IPS-20b (cell line): ENCODE results near the gene ACTL7A.
"Not testable (repeated sequence)": the region's sequence is repeated elsewhere in the genome, so short reads cannot be mapped to it uniquely, and the experiment has no call there.

Experiments
- H3K27ac ChIP-seq: one replicate; pipeline ENCODE4 v1.5.1; 2013; ENCODE audit warnings: low read length
- H3K27me3 ChIP-seq: 2 replicates; pipeline ENCODE4 v1.6.1; 2013; ENCODE audit warnings: mild to moderate bottlenecking, low read length, inconsistent platforms; ENCODE audit not compliant: insufficient read depth
- H3K36me3 ChIP-seq: 2 replicates; pipeline ENCODE4 v1.6.1; 2013; ENCODE audit warnings: low read depth, mild to moderate bottlenecking, inconsistent platforms, low read length, moderate library complexity; ENCODE audit not compliant: insufficient read depth
- H3K4me1 ChIP-seq: 2 replicates; pipeline ENCODE4 v1.6.1; 2013; ENCODE audit warnings: mild to moderate bottlenecking, control low read depth, inconsistent platforms, low read length, moderate library complexity; ENCODE audit not compliant: insufficient read depth
- H3K4me3 ChIP-seq: 2 replicates; pipeline ENCODE4 v1.5.1; 2013; ENCODE audit warnings: mild to moderate bottlenecking, low read length, inconsistent platforms
- H3K9ac ChIP-seq: 2 replicates; pipeline ENCODE4 v1.6.1; 2013; ENCODE audit warnings: low read depth, mild to moderate bottlenecking, inconsistent platforms, low read length, moderate library complexity
- H3K9me3 ChIP-seq: 2 replicates; pipeline ENCODE4 v1.6.1; 2013; ENCODE audit warnings: mild to moderate bottlenecking, low read depth, low read length, inconsistent platforms; ENCODE audit not compliant: insufficient read depth

Gene ACTL7A

DNA sequence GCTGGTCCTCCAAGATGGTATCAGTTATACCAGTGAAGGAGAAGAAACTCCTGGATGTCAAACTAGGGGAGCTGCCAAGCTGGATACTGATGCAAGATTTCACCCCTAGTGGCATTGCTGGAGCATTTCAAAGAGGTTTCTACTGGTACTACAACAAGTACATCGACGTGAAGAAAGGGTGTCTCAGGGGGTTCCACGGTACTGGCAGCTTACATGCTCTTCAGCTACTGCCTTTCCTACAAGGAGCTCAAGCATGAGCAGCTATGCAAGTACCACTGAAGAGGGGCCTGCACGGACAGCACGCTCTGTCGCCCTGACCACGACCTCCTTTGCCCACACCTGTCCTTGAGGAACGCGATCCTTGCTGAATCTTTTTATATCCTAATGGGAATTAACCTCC is 25.7 kb upstream of the ACTL7A start:
- Histone ChIP-seq H3K9ac (no peak overlapping the region), H3K27ac (no peak overlapping the region), H3K9me3 (no peaks in the 10 kb centered on the region), H3K36me3 (no peaks in the 10 kb centered on the region), H3K4me1 (0 out of 2 replicates have a peak, but pooled peaks cover 3% of the 10 kb centered on the region), H3K27me3 (no peaks in the 10 kb centered on the region), H3K4me3 (no peak overlapping the region)

GRCh38 chr9:108836781-108837180 is 25.3 kb upstream of the ACTL7A start:
- Histone ChIP-seq H3K27me3 (no peaks in the 10 kb centered on the region), H3K4me3 (no peak overlapping the region), H3K27ac (no peak overlapping the region), H3K9ac (no peak overlapping the region), H3K4me1 (0 out of 2 replicates have a peak, but pooled peaks cover 3% of the 10 kb centered on the region), H3K9me3 (no peaks in the 10 kb centered on the region), H3K36me3 (no peaks in the 10 kb centered on the region)

- Histone ChIP-seq H3K4me1 (0 out of 2 replicates have a peak, but pooled peaks cover 3% of the 10 kb centered on the region), H3K27ac (no peak overlapping the region), H3K27me3 (no peaks in the 10 kb centered on the region), H3K36me3 (no peaks in the 10 kb centered on the region), H3K9ac (no peak overlapping the region), H3K4me3 (no peak overlapping the region), H3K9me3 (no peaks in the 10 kb centered on the region)
These were observed 24.5 kb upstream of the ACTL7A start for GRCh38 chr9:108837530-108837929.

- Histone ChIP-seq H3K27me3 (no peaks in the 10 kb centered on the region), H3K36me3 (no peaks in the 10 kb centered on the region), H3K9me3 (no peaks in the 10 kb centered on the region), H3K4me3 (no peak overlapping the region), H3K4me1 (0 out of 2 replicates have a peak, but pooled peaks cover 3% of the 10 kb centered on the region), H3K9ac (no peak overlapping the region), H3K27ac (no peak overlapping the region)
These were observed 24.0 kb upstream of the ACTL7A start for GRCh38 chr9:108838017-108838416.

DNA sequence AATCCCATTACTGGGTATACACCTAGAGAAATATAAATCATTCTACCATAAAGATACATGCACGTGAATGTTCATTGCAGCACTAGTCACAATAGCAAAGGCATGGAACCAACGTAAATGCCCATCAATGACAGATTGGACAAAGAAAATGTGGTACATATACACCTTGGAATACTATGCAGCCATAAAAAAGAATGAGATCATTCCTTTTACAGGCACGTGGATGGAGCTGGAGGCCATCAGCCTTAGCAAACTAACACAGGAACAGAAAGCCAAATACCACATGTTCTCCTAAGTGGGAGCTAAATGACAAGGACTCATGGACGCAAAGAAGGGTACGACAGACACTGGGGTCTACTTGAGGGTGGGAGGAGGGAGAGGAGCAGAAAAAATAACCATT is 22.5 kb upstream of the ACTL7A start:
- not testable (repeated sequence) for H3K36me3 ChIP-seq, H3K27ac ChIP-seq, H3K27me3 ChIP-seq, H3K9ac ChIP-seq, H3K4me3 ChIP-seq, H3K9me3 ChIP-seq, H3K4me1 ChIP-seq

GRCh38 chr9:108842610-108843295 is 19.3 kb upstream of the ACTL7A start:
- H3K9me3 ChIP-seq: no peaks in the 10 kb centered on the region
- H3K27me3 ChIP-seq: no peaks in the 10 kb centered on the region
- H3K27ac ChIP-seq: no peak overlapping the region
- no peak overlapping the region for H3K4me3 ChIP-seq
- H3K4me1 ChIP-seq: no peaks in the 10 kb centered on the region
- no peak overlapping the region for H3K9ac ChIP-seq
- H3K36me3 ChIP-seq: no peaks in the 10 kb centered on the region

- Histone ChIP-seq H3K9me3 (no peaks in the 10 kb centered on the region), H3K27me3 (no peaks in the 10 kb centered on the region), H3K36me3 (no peaks in the 10 kb centered on the region), H3K27ac (no peak overlapping the region), H3K9ac (no peak overlapping the region), H3K4me1 (no peaks in the 10 kb centered on the region), H3K4me3 (no peak overlapping the region)
These were observed 17.7 kb upstream of the ACTL7A start for GRCh38 chr9:108844391-108844790.

- Histone ChIP-seq H3K9ac (no peak overlapping the region), H3K36me3 (no peaks in the 10 kb centered on the region), H3K27ac (no peak overlapping the region), H3K9me3 (no peaks in the 10 kb centered on the region), H3K4me1 (no peaks in the 10 kb centered on the region), H3K4me3 (no peak overlapping the region), H3K27me3 (no peaks in the 10 kb centered on the region)
These were observed 17.2 kb upstream of the ACTL7A start for GRCh38 chr9:108844856-108845255.

- Histone ChIP-seq H3K9ac (no peak overlapping the region), H3K27ac (no peak overlapping the region), H3K9me3 (no peaks in the 10 kb centered on the region), H3K4me1 (no peaks in the 10 kb centered on the region), H3K27me3 (no peaks in the 10 kb centered on the region), H3K36me3 (no peaks in the 10 kb centered on the region), H3K4me3 (no peak overlapping the region)
These were observed 16.6 kb upstream of the ACTL7A start for GRCh38 chr9:108845507-108845906.

DNA sequence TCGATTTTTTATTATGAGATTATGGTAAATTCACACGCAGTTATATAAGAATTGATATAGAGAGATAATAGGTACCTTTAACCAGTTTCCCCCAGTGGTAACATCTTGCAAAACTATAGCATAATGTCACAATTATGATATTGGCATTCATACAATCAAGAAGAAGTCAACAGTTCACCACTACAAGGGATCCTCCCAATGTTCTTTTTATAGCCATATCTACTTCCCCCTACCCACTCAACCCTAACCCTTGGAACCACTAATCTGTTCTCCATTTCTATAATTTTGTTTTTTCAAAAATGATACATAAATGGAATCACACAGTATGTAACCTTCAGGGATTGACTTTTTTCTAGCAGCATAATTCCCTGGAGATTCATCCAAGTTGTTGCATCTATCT is 16.1 kb upstream of the ACTL7A start:
- H3K4me3 ChIP-seq: no peak overlapping the region
- no peaks in the 10 kb centered on the region for H3K4me1 ChIP-seq

DNA sequence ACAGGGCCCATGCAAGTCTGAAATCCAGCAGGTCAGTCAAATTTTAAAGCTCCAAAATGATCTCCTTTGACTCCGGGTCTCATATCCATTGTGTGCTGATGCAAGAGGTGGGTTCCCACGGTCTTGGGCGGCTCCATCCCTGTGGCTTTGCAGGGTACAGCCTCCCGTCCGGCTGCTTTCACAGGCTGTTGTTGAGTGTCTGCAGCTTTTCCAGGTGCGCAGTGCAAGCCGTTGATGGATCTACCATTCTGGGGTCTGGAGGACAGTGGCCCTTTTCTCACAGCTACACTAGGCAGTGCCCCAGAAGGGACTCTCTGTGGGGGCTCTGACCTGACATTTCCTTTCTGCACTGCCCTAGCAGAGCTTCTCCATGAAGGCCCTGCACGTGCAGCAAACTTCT is 13.8 kb upstream of the ACTL7A start:
- H3K36me3 ChIP-seq, H3K27ac ChIP-seq: not testable (repeated sequence)

More for the DNA sequence above, 16.1 kb upstream of the ACTL7A start:
- H3K9me3 ChIP-seq: no peaks in the 10 kb centered on the region
- H3K27me3 ChIP-seq: no peaks in the 10 kb centered on the region
- H3K36me3 ChIP-seq: no peaks in the 10 kb centered on the region
- no peak overlapping the region for H3K9ac ChIP-seq
- H3K27ac ChIP-seq: no peak overlapping the region

GRCh38 chr9:108850293-108850897 is 11.7 kb upstream of the ACTL7A start:
- H3K4me3 ChIP-seq: no peak overlapping the region
- H3K4me1 ChIP-seq: no peaks in the 10 kb centered on the region
- no peaks in the 10 kb centered on the region for H3K36me3 ChIP-seq
- H3K27ac ChIP-seq: no peak overlapping the region
- no peaks in the 10 kb centered on the region for H3K9me3 ChIP-seq
- H3K27me3 ChIP-seq: no peaks in the 10 kb centered on the region
- no peak overlapping the region for H3K9ac ChIP-seq

More for the DNA sequence above, 13.8 kb upstream of the ACTL7A start:
- not testable (repeated sequence) for H3K27me3 ChIP-seq, H3K4me3 ChIP-seq, H3K9me3 ChIP-seq, H3K9ac ChIP-seq, H3K4me1 ChIP-seq
